Cerebellar nuclear complex (tissue), 1 donor: ENCODE measurements around the gene BLOC1S4.

ENCODE experiments used
- DNase-seq, 2 experiments: peaks; one replicate each; lab custom pipeline; 2025; lab: John Stamatoyannopoulos, UW

Gene BLOC1S4

DNA sequence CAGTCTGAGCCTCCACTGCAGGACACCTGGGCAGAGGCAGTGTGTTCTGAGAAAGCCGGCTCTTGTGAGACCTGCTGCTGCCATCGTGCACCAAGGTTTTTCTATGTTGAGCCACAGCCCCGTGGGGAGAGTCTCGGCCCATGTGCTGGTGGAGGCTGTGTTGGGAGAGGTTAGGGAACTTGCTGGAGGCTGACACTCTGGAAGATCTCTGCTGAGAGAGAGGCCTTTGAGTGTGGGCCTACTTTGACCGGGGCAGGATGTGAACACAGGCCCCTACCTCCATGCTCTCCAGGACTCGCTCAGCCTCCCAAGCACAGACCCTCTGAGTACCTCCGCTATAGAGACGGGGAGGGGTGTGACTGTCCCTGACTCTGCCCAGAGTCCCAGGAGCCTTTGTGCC is 23.6 kb upstream of the BLOC1S4 start:
- DNase-seq: no peak

- no peak for DNase-seq
These were observed 23.2 kb upstream of the BLOC1S4 start for GRCh38 chr4:6692806-6693205.

DNA sequence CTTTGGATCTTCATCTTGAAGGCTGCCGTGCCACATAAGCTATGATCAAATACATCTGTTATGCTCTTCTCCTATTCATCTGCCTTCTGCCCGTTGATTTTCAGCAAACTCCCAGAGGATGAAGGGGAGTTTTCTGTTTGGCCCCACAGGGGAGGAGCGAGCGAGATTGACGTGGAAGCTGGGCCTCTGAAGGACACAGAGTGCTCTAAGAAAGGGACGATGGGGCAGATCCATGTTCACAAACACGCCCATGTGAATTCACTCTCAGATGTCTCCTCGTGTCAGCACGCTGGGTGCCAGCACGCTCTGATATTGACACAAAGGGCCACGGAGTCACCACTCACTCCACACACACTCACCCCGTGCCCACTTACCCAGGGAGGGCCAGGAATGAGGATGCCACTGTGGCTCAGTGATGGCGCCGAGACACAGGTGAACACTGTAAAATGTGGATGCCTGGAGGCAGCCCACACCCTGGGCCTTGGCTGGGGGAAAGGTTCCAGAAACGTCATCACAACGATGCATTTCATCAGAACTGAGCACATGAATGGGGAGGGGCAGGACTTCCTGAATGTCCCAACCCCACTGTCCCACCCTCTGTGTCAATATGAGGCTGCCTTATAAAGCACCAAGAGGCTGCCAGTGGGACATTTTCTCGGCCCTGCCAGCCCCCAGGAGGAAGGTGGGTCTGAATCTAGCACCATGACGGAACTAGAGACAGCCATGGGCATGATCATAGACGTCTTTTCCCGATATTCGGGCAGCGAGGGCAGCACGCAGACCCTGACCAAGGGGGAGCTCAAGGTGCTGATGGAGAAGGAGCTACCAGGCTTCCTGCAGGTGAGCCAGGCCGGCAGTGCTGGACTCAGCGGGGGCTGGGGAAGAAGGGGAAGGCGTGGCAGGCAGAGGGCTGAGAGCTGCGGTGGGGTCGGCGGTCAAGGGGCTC is 22.5 kb upstream of the BLOC1S4 start, which contains the start of gene S100P:
TSS of gene S100P (plus strand) at position 648 of the 946 bp plus-strand sequence. CDS start at position 703, 55 bp downstream.
- DNase-seq: no peak

DNA sequence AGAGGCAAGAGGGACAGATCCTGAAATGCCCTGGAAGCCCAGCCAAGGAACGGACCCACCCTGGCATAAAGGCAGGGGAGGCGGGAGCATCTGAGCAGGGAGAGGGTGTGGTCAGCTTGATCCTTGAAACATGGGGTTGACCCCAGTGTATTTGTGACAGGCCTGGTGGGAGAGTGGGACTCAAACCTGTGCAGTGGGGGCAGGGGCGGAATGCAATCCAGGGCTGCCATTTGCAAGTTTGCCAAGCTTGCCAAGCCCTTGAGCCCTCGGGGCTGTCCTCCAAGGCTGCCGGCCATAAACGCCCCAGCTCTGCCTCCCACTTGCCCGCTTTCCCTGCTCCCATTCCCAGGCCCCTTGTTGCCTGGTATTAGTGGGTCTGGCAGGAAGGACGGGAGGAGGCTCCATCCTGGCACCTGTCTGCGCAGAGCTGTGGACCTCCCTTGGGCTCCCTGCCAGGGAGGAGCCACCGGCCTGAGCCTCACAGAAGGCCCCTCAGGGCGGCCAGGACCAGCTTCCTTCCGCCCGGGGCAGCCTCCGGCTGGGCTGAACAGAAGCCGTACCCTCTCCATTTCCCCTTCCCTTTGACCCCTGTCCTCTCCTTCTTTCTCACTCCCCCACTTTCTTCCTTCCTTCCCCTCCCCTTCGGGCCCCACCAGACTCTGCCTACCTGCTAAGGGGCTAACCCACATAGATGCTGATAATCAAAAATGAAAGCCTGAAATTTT is 21.6 kb upstream of the BLOC1S4 start:
- no peak for DNase-seq

- no peak for DNase-seq
These were observed 20.0 kb upstream of the BLOC1S4 start for GRCh38 chr4:6695660-6696610.

- DNase-seq: no peak
These were observed 19.4 kb upstream of the BLOC1S4 start for GRCh38 chr4:6696611-6697010.

- no peak for DNase-seq
These were observed 18.8 kb upstream of the BLOC1S4 start for GRCh38 chr4:6697131-6697530.

DNA sequence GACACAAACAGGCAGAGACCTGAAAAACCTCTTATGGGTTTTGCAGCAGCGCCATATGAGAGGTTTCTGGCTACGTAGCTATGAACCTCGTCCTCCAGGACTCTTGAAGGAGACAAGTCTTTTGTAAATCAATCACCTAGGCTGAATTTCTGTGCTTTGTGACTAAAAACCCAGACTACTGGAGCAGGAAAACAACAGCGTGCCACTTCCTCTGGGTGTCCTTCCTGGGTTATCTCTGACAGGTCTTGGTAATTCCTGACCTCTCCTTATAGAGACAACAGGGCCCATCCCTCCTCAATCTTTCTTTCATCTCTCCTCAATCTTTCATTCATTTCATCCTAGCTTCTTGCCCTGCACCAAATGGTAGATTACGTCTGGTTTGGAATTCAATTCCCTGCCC is 16.6 kb upstream of the BLOC1S4 start:
- no peak for DNase-seq

- DNase-seq: no peak
These were observed 16.1 kb upstream of the BLOC1S4 start for GRCh38 chr4:6699903-6700302.

DNA sequence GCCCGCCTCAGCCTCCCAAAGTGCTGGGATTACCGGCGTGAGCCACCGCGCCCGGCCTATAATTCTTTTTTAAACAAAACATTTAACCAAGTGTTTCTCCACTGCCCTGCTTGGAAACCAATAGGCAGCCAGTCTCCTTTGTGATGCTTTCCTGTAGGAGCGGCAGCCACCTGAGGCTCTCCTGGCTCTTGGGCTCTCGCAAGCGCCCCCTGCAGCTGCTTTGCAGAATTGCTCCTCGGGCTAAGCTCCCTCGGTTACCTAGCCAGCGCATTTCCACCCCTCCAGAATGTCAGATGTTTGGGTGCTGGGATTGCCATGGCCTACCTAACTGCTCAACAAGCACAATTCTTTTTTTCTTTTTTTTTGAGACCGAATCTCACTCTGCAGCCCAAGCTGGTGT is 14.6 kb upstream of the BLOC1S4 start:
- DNase-seq: no peak

DNA sequence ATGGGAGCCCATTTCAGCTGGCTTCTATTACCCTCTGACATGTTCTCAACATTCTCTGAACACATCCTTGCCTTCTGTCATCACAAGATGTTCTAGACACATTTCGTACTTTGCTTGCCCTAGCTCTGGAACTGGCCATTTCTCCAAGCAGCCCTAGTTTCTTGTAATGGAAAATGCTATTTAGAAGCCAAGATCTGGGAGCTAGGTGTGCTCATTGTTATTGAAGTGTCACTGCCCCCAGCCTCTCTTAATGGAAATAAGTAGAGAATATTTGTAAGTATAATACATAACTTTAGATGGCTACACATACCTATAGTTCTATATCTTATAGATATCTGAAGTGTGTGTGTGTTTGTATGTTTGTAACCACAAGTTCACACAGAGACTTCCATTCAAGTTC is 13.2 kb upstream of the BLOC1S4 start:
- DNase-seq: no peak

DNA sequence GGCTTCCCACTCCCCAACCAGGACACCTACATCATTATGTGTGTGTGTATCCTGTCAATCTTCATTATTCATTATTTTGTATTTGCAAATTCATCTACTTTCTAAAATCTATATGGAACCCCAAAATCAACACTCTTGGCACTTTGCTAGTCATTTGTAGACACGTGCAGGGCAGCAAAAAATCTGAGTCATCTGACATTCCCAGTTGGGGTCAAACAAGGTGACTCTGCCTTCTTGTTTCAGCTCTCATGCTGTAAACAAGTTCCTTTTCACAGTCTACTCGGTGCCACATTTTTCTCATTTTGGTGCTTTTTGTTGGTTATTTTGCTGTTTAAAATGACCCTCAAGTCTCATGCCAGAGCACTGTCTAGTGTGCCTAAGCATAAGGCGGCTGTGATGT is 12.2 kb upstream of the BLOC1S4 start:
- DNase-seq: no peak

DNA sequence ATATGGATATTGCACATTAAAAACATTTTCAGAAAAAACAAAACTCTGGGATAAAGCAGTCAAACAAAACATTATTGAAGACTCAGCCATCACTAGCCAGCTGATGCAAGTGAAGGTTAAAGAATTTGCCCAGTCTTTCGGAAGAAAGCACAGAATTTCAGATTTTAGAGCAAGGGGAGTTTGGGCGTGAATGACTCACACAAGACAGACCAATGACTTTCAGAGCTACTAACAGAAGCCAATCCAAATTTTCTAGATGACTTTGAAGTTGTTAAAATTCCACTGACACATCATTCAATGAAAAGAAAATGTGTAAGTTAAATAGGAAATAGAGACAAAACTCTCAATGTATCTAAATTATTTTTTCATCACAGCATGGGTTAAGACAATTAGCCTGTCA is 10.3 kb upstream of the BLOC1S4 start:
- no peak for DNase-seq

- DNase-seq: no peak
These were observed 9.8 kb upstream of the BLOC1S4 start for GRCh38 chr4:6706173-6706572.

- DNase-seq: peak; percentile 16 to 65
These were observed 6.5 kb upstream of the BLOC1S4 start, which contains the start of gene MRFAP1L1 for GRCh38 chr4:6709230-6710114. MRFAP1L1 (minus strand) TSS chr4:6709865; CDS start chr4:6709629, 236 bp downstream.

DNA sequence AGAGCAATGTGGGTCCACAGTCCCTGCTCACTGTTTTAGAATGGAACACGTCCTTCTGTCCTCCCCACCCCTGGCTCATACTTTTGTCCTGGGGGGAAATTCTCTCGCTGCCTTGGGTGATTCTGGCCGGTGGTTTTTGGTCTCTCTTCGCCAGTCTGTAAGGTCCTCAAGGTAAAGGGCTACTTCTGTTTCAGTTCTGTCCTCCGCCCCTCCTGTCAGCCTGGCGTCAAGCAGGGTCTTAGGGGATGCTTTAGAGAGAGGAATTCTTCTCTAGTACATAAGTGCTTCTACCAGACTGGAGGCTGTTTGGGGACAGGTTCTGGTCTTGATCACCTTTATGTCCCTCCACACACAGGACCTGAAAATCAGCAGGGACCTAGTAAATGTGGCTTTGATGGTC is 5.7 kb upstream of the BLOC1S4 start:
- no peak for DNase-seq

- no peak for DNase-seq
These were observed 5.0 kb upstream of the BLOC1S4 start for GRCh38 chr4:6710996-6711395.

GRCh38 chr4:6714954-6715353 is 1.0 kb upstream of the BLOC1S4 start:
- DNase-seq: no peak

DNA sequence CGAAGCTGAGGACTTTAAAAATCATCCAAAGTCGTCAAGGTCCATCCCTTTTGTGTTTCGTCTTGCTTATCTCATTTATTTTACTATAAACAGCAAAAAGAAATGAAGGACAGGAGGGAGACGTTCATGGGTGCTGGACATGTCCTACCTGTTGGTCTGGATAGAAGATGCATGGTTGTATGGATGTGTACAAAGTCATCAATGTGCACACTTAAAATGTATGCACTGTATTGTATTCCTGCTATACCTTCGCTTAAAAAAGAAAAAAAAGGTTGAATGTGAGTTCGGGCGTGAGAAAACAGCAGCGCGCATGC is 313 bp upstream of the BLOC1S4 start:
- no peak for DNase-seq

DNA sequence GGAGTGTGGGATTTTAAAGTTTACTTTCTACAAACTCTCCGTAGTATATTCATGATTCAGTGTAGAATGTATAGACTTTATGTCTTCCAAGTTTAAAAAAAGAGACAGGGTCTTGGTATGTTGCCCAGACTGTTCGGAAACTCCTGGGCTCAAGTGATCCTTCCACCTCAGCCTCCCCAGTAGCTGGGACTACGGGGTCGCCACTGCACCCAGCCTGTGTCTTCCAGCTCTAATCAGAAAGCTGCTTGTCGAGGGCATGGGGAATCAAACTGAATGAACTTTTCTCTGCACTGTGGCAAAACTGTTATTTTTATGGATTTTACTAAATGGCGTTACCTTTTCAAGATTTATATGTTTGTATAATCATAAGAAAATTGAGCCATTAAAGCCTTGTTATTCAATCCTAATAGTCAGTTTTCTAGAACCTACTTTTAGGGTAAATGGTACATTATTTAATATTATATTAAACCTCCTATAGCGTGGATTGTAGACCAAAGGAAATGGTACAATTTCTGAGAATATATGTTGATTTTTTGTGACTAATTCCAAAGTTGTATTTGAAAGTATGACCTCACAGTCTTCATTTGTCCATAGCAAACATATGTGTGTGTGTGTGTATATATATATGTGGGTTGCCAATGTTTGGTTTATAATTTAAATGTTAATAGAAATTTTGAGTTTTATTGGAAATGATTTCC is 1.1 kb downstream of the BLOC1S4 start:
- no peak for DNase-seq
